SK-N-SH (cell line): ENCODE data around the gene MARK3. TPM values are rescaled to one million over a fixed set of nuclear protein-coding genes. Genes with fewer than 3 reads are reported as not detected.

Experiments used
- CTCF ChIA-PET: fragments of 300-600, 350-600 bp; formaldehyde crosslinking; extraction: SDS; loops from one replicate; lab custom pipeline; 2021; lab: Yijun Ruan, JAX
- POLR2A ChIA-PET: fragments of 350-600 bp; sonication (Branson Sonifier 250); formaldehyde crosslinking; extraction: SDS; loops from one replicate; lab custom pipeline; 2020; ENCODE audit warnings: antibody characterized with exemption, inconsistent platforms; lab: Yijun Ruan, JAX
- DNase-seq: peaks from one replicate; pipeline ENCODE4 v3.0.0; 2012
- H2AFZ ChIP-seq: fragments of 200-600 bp; sonication (generic); 2 replicates; pipeline ENCODE4 v1.8.1; 2016; ENCODE audit warnings: antibody characterized with exemption, mild to moderate bottlenecking, low read depth
- H3F3A ChIP-seq: fragments of 200-600 bp; sonication (generic); replicated peaks from 2 replicates; pipeline ENCODE3; 2016; ENCODE audit warnings: antibody characterized with exemption, mild to moderate bottlenecking; ENCODE audit not compliant: insufficient read depth
- H3K27ac ChIP-seq, 2 experiments: fragments of 200-500 bp in 1 of 2; fragments of 200-600 bp in 1 of 2; sonication (Bioruptor generic) in 1 of 2; sonication (generic), shearing (Covaris generic) in 1 of 2; 2 replicates each; pipeline versions ENCODE4 v1.5.1 to v1.6.1; 2014 to 2016; ENCODE audit warnings: low read depth in 2 of 2, inconsistent platforms in 1 of 2, low read length in 1 of 2, mild to moderate bottlenecking in 1 of 2, mixed read lengths in 1 of 2
- H3K27me3 ChIP-seq: fragments of 200-600 bp; sonication (generic), shearing (Covaris generic); 2 replicates; pipeline ENCODE4 v1.6.1; 2016; ENCODE audit warnings: mixed run types; ENCODE audit not compliant: insufficient read depth
- H3K36me3 ChIP-seq, 2 experiments: fragments of 200-500 bp in 1 of 2; fragments of 200-600 bp in 1 of 2; sonication (Bioruptor generic) in 1 of 2; sonication (generic) in 1 of 2; replicated peaks in 1 of 2; 2 replicates each; pipeline versions ENCODE3 to v1.5.1; 2014 to 2016; ENCODE audit warnings: low read length in 1 of 2, mild to moderate bottlenecking in 1 of 2; ENCODE audit not compliant: insufficient read depth in 2 of 2, control insufficient read depth in 1 of 2
- H3K4me1 ChIP-seq, 2 experiments: fragments of 200-500 bp in 1 of 2; fragments of 200-600 bp in 1 of 2; sonication (Bioruptor generic) in 1 of 2; sonication (generic), shearing (Covaris generic) in 1 of 2; 2 replicates each; pipeline versions ENCODE4 v1.5.1 to v1.6.1; 2014 to 2016; ENCODE audit warnings: low read depth in 1 of 2, low read length in 1 of 2, mixed run types in 1 of 2; ENCODE audit not compliant: insufficient read depth in 2 of 2, control insufficient read depth in 1 of 2
- H3K4me2 ChIP-seq: fragments of 200-600 bp; sonication (generic), shearing (Covaris generic); 2 replicates; pipeline ENCODE4 v1.6.1; 2017; ENCODE audit warnings: mixed run types
- H3K4me3 ChIP-seq, 2 experiments: fragments of 200-500 bp in 1 of 2; fragments of 200-600 bp in 1 of 2; sonication (Bioruptor generic) in 1 of 2; sonication (generic), shearing (Covaris generic) in 1 of 2; 2 replicates each; pipeline versions ENCODE4 v1.5.1 to v1.8.1; 2014 to 2016; ENCODE audit warnings: low read depth in 2 of 2, inconsistent platforms in 1 of 2, low read length in 1 of 2, mild to moderate bottlenecking in 1 of 2, mixed read lengths in 1 of 2, moderate library complexity in 1 of 2
- H3K79me2 ChIP-seq: fragments of 200-600 bp; sonication (generic); 2 replicates; pipeline ENCODE4 v1.8.1; 2017; ENCODE audit warnings: mild to moderate bottlenecking; ENCODE audit not compliant: insufficient read depth
- H3K9ac ChIP-seq: fragments of 200-600 bp; sonication (generic); 2 replicates; pipeline ENCODE4 v1.6.1; 2017; ENCODE audit warnings: mixed run types
- H3K9me2 ChIP-seq: fragments of 200-600 bp; sonication (generic); 2 replicates; pipeline ENCODE4 v1.6.1; 2017; ENCODE audit warnings: mixed run types
- H3K9me3 ChIP-seq: fragments of 200-600 bp; sonication (generic); 2 replicates; pipeline ENCODE4 v1.6.1; 2017; ENCODE audit warnings: mixed run types, mild to moderate bottlenecking, moderate library complexity
- H4K20me1 ChIP-seq: fragments of 200-600 bp; sonication (generic); 2 replicates; pipeline ENCODE4 v1.6.1; 2017; ENCODE audit warnings: mild to moderate bottlenecking, mixed run types; ENCODE audit not compliant: insufficient read depth
- CHD2 ChIP-seq: fragments of 150-350 bp; IDR thresholded peaks from 2 replicates; pipeline ENCODE4 v1.6.1; 2018; ENCODE audit warnings: low read length; ENCODE audit not compliant: partially characterized antibody
- EP300 ChIP-seq, 2 experiments: IDR thresholded peaks; 2 replicates each; pipeline versions ENCODE4 v1.4.0 to v1.6.1; 2012; ENCODE audit warnings: borderline replicate concordance in 1 of 2, low read depth in 1 of 2, low read length in 1 of 2
- EZH2phosphoT487 ChIP-seq: fragments of 200-600 bp; sonication (generic); IDR thresholded peaks from 2 replicates; pipeline ENCODE4 v1.6.1; 2017; ENCODE audit warnings: low read depth, mixed run types, mild to moderate bottlenecking, antibody characterized with exemption, moderate library complexity, borderline replicate concordance
- FOXM1 ChIP-seq: IDR thresholded peaks from 2 replicates; pipeline ENCODE4 v1.4.0; 2012; ENCODE audit warnings: low read depth, mild to moderate bottlenecking
- GABPA ChIP-seq: IDR thresholded peaks from 2 replicates; pipeline ENCODE4 v1.4.0; 2012; ENCODE audit warnings: low read depth, mild to moderate bottlenecking
- JUND ChIP-seq: IDR thresholded peaks from 2 replicates; pipeline ENCODE4 v1.4.0; 2012
- MXI1 ChIP-seq: IDR thresholded peaks from 2 replicates; pipeline ENCODE4 v1.6.1; 2012; ENCODE audit warnings: mild to moderate bottlenecking, low read depth, low read length, improper control_type of control experiment
- NFIC ChIP-seq: IDR thresholded peaks from 2 replicates; pipeline ENCODE4 v1.4.0; 2012; ENCODE audit warnings: borderline replicate concordance
- POLR2AphosphoS5 ChIP-seq: IDR thresholded peaks from 2 replicates; pipeline ENCODE4 v1.6.1; 2012; ENCODE audit warnings: low read depth, low read length
- SIN3A ChIP-seq: IDR thresholded peaks from 2 replicates; pipeline ENCODE4 v1.6.1; 2012; ENCODE audit warnings: low read depth, mild to moderate bottlenecking, low read length, moderate library complexity, borderline replicate concordance
- SMC3 ChIP-seq: IDR thresholded peaks from 2 replicates; pipeline ENCODE4 v1.6.1; 2012; ENCODE audit warnings: low read depth, low read length, improper control_type of control experiment
- TAF1 ChIP-seq: IDR thresholded peaks from 2 replicates; pipeline ENCODE4 v1.6.1; 2012; ENCODE audit warnings: low read depth, mild to moderate bottlenecking, low read length, moderate library complexity, borderline replicate concordance
- TEAD4 ChIP-seq: IDR thresholded peaks from 2 replicates; pipeline ENCODE4 v1.4.0; 2012; ENCODE audit warnings: mild to moderate bottlenecking, borderline replicate concordance; ENCODE audit not compliant: insufficient read depth
- WGBS: methylation state at CpG from one replicate; pipeline ENCODE4 v1.1.6; 2017; ENCODE audit warnings: low lambda C conversion rate; 5-methylcytosine and 5-hydroxymethylcytosine counted together
- polyA plus RNA-seq, 3 experiments: library from polyadenylated mRNA; depleted of rRNA; stranded (reverse); fragments of >200 nt; gene quantifications; 2 replicates each; pipeline ENCODE4 v1.2.3, GENCODE V29; 2012
- TF ChIP-seq, protein P1 (sequence below): IDR thresholded peaks from 2 replicates; pipeline ENCODE4 v1.4.0; 2012; ENCODE audit warnings: low read depth, borderline replicate concordance
- TF ChIP-seq, protein P2 (sequence below): IDR thresholded peaks from 2 replicates; pipeline ENCODE4; 2012
- TF ChIP-seq, protein P3 (sequence below): fragments of 200-600 bp; sonication (generic); IDR thresholded peaks from 2 replicates; pipeline ENCODE4 v1.6.1; 2017; ENCODE audit warnings: antibody characterized with exemption, mild to moderate bottlenecking, moderate library complexity
- TF ChIP-seq, protein P4 (sequence below): IDR thresholded peaks from 2 replicates; pipeline ENCODE4 v1.4.0; 2012; ENCODE audit warnings: low read depth
- TF ChIP-seq, protein P5 (sequence below): fragments of 150-350 bp; IDR thresholded peaks from 2 replicates; pipeline ENCODE4 v1.6.1; 2016; ENCODE audit warnings: mild to moderate bottlenecking, low read depth, low read length

Gene MARK3
- polyA plus RNA-seq, 1 of the 3 experiments (the other 2 are of a cell fraction): 73.4 TPM

DNA sequence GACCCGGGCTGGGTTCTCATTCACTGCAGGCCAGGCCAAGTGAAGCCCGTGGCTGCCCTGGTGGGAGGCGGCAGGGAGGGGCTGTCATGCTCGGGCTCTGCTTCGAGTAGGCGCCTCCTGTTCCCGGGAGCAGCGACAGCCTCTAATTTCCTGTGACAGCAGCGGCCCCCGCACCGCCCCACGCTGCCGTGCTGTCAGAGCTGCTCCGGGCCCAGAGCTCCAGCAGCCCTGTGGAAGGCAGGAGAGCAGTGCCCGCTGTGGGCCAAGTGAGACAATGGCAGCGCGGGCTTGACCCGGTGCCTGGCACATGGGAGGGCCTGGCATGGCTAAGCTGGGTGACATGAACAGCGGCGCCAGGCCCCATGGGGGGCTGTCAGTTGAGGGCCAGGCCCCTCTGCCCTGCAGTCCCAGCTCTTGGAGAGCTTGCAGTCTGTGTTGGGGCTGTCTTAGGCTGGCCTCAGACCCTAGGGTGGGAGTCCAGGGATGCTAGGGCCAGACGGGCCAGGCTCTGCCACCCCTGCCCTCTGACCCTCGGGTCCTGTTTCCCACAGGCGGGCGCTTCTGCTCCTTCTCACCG lies 148.9 kb downstream of the MARK3 start:
- TF ChIP-seq, protein P1, sequence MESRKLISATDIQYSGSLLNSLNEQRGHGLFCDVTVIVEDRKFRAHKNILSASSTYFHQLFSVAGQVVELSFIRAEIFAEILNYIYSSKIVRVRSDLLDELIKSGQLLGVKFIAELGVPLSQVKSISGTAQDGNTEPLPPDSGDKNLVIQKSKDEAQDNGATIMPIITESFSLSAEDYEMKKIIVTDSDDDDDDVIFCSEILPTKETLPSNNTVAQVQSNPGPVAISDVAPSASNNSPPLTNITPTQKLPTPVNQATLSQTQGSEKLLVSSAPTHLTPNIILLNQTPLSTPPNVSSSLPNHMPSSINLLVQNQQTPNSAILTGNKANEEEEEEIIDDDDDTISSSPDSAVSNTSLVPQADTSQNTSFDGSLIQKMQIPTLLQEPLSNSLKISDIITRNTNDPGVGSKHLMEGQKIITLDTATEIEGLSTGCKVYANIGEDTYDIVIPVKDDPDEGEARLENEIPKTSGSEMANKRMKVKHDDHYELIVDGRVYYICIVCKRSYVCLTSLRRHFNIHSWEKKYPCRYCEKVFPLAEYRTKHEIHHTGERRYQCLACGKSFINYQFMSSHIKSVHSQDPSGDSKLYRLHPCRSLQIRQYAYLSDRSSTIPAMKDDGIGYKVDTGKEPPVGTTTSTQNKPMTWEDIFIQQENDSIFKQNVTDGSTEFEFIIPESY: no peak
- no peak for TF ChIP-seq JUND
- no peak for TF ChIP-seq FOXM1
- no peak for TF ChIP-seq SMC3
- no peak for TF ChIP-seq TEAD4
- TF ChIP-seq, protein P2, sequence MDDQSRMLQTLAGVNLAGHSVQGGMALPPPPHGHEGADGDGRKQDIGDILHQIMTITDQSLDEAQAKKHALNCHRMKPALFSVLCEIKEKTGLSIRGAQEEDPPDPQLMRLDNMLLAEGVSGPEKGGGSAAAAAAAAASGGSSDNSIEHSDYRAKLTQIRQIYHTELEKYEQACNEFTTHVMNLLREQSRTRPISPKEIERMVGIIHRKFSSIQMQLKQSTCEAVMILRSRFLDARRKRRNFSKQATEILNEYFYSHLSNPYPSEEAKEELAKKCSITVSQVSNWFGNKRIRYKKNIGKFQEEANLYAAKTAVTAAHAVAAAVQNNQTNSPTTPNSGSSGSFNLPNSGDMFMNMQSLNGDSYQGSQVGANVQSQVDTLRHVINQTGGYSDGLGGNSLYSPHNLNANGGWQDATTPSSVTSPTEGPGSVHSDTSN: no peak
- no peak for TF ChIP-seq EP300 (IDR thresholded peaks at IDR 0.05; ENCODE audit: borderline replicate concordance in 1 of 2, low read depth in 1 of 2, low read length in 1 of 2)
- TF ChIP-seq, protein P3, sequence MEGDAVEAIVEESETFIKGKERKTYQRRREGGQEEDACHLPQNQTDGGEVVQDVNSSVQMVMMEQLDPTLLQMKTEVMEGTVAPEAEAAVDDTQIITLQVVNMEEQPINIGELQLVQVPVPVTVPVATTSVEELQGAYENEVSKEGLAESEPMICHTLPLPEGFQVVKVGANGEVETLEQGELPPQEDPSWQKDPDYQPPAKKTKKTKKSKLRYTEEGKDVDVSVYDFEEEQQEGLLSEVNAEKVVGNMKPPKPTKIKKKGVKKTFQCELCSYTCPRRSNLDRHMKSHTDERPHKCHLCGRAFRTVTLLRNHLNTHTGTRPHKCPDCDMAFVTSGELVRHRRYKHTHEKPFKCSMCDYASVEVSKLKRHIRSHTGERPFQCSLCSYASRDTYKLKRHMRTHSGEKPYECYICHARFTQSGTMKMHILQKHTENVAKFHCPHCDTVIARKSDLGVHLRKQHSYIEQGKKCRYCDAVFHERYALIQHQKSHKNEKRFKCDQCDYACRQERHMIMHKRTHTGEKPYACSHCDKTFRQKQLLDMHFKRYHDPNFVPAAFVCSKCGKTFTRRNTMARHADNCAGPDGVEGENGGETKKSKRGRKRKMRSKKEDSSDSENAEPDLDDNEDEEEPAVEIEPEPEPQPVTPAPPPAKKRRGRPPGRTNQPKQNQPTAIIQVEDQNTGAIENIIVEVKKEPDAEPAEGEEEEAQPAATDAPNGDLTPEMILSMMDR: no peak
- no peak for TF ChIP-seq POLR2AphosphoS5
- TF ChIP-seq SIN3A: no peak
- TF ChIP-seq GABPA: no peak
- TF ChIP-seq MXI1: no peak
- no peak for TF ChIP-seq CHD2
- no peak for TF ChIP-seq EZH2phosphoT487
- TF ChIP-seq, protein P4, sequence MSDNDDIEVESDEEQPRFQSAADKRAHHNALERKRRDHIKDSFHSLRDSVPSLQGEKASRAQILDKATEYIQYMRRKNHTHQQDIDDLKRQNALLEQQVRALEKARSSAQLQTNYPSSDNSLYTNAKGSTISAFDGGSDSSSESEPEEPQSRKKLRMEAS: no peak
- no peak for TF ChIP-seq TAF1
- TF ChIP-seq NFIC: no peak
- TF ChIP-seq, protein P5, sequence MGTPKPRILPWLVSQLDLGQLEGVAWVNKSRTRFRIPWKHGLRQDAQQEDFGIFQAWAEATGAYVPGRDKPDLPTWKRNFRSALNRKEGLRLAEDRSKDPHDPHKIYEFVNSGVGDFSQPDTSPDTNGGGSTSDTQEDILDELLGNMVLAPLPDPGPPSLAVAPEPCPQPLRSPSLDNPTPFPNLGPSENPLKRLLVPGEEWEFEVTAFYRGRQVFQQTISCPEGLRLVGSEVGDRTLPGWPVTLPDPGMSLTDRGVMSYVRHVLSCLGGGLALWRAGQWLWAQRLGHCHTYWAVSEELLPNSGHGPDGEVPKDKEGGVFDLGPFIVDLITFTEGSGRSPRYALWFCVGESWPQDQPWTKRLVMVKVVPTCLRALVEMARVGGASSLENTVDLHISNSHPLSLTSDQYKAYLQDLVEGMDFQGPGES: no peak
- TF ChIP-seq, all 33 proteins: peak for 0
- H3K4me3 ChIP-seq: no peak overlapping the region
- peaks cover 33% of the 10 kb centered on the region for H3K79me2 ChIP-seq
- no peak for DNase-seq
- no peak overlapping the region for H3K4me2 ChIP-seq
- H3K27me3 ChIP-seq: no peaks in the 10 kb centered on the region
- H2AFZ ChIP-seq: no peak overlapping the region
- no peaks in the 10 kb centered on the region for H3F3A ChIP-seq
- 99% methylated on average over 11 of the region's 25 CpGs for WGBS
- no peak overlapping the region for H3K9ac ChIP-seq
- peaks cover 0 to 24% of the 10 kb centered on the region in 2 experiments; a peak in 1 of 4 replicates for H3K4me1 ChIP-seq
- H3K27ac ChIP-seq: no peak overlapping the region
- H4K20me1 ChIP-seq: peaks cover 9% of the 10 kb centered on the region; the same call in 1 of the 2 replicates
- ChIA-PET POLR2A (no interaction called here), CTCF (interaction anchor here (1.2 to 8.5 kb wide), 4 partner anchors 12 to 34 kb away, joined by 4 to 52 read pairs (median 6); partner anchors contain the start of gene CKB)
- H3K9me3 ChIP-seq: no peaks in the 10 kb centered on the region
- peaks cover 0 to 32% of the 10 kb centered on the region in 2 experiments for H3K36me3 ChIP-seq
- no peaks in the 10 kb centered on the region for H3K9me2 ChIP-seq
